ENCODE results near the gene YBEY. TPM values are rescaled to one million over a fixed set of nuclear protein-coding genes. Genes with fewer than 3 reads are reported as not detected.

YBEY gene
- total RNA-seq, 1 donor from 2014 or later = 13.7 TPM

- no peak overlapping the region for H3K27ac Mint-ChIP-seq
- DNase-seq = no peak
- H3K27me3 Mint-ChIP-seq = no peaks in the 10 kb centered on the region
- H3K9me3 Mint-ChIP-seq = no peaks in the 10 kb centered on the region
- CTCF ChIA-PET = no interaction called here
- no peak for TF ChIP-seq CTCF (IDR thresholded peaks at IDR 0.05)
- peaks cover 84% of the 10 kb centered on the region for H3K36me3 Mint-ChIP-seq (ENCODE audit: low read depth)
- no peak for ATAC-seq (ENCODE audit: low read depth)
- H3K4me3 Mint-ChIP-seq = no peak overlapping the region
- H3K4me1 Mint-ChIP-seq = peaks cover 35% of the 10 kb centered on the region
- intact Hi-C loops (cut with micrococcal nuclease) = no loop called here
- POLR2A ChIA-PET = no interaction called here
Measured at GRCh38 chr21:46248422-46248782, 37.7 kb upstream of the YBEY start.

GRCh38 chr21:46248827-46249226 lies 37.3 kb upstream of the YBEY start:
- Mint-ChIP-seq H3K9me3 (no peaks in the 10 kb centered on the region), H3K27ac (no peak overlapping the region), H3K4me1 (peaks cover 39% of the 10 kb centered on the region), H3K36me3 (ENCODE audit: low read depth) (peaks cover 84% of the 10 kb centered on the region), H3K27me3 (no peaks in the 10 kb centered on the region), H3K4me3 (no peak overlapping the region)
- DNase-seq (no peak), ATAC-seq (ENCODE audit: low read depth) (no peak)
- no peak for TF ChIP-seq CTCF (IDR thresholded peaks at IDR 0.05)
- intact Hi-C loops (cut with micrococcal nuclease) = no loop called here
- POLR2A ChIA-PET = no interaction called here
- CTCF ChIA-PET = no interaction called here

GRCh38 chr21:46250146-46250725 lies 35.9 kb upstream of the YBEY start:
- POLR2A ChIA-PET = no interaction called here
- Mint-ChIP-seq H3K27ac (peak overlapping the region; percentile 7), H3K36me3 (ENCODE audit: low read depth) (peaks cover 84% of the 10 kb centered on the region), H3K4me3 (no peak overlapping the region), H3K9me3 (no peaks in the 10 kb centered on the region), H3K4me1 (peaks cover 53% of the 10 kb centered on the region), H3K27me3 (no peaks in the 10 kb centered on the region)
- DNase-seq = no peak
- no peak for ATAC-seq (ENCODE audit: low read depth)
- CTCF ChIA-PET = no interaction called here
- intact Hi-C loops (cut with micrococcal nuclease) = loop anchor here (10.0 kb wide), 1 partner anchor 105 kb away; no protein-coding TSS in a partner anchor
- TF ChIP-seq CTCF (IDR thresholded peaks at IDR 0.05) = no peak

GRCh38 chr21:46252840-46253239 lies 33.3 kb upstream of the YBEY start:
- no peak for TF ChIP-seq CTCF (IDR thresholded peaks at IDR 0.05)
- H3K4me3 Mint-ChIP-seq = no peak overlapping the region
- intact Hi-C loops (cut with micrococcal nuclease) = loop anchor here (10.0 kb wide), 1 partner anchor 108 kb away; no protein-coding TSS in a partner anchor
- peaks cover 53% of the 10 kb centered on the region for H3K4me1 Mint-ChIP-seq
- peak overlapping the region; percentile 85 for H3K27ac Mint-ChIP-seq
- DNase-seq (no peak), ATAC-seq (ENCODE audit: low read depth) (no peak)
- POLR2A ChIA-PET = interaction anchor here (0.6 to 1.5 kb wide), 5 partner anchors 24 to 1380 kb away, joined by 3 to 4 read pairs (median 4); partner anchors contain the start of genes LSS and MCM3AP
- H3K27me3 Mint-ChIP-seq = no peaks in the 10 kb centered on the region
- H3K36me3 Mint-ChIP-seq (ENCODE audit: low read depth) = peaks cover 89% of the 10 kb centered on the region
- H3K9me3 Mint-ChIP-seq = no peaks in the 10 kb centered on the region
- CTCF ChIA-PET = interaction anchor here (1.3 to 1.4 kb wide), 2 partner anchors 22 to 109 kb away, joined by 4 read pairs; no protein-coding TSS in a partner anchor

GRCh38 chr21:46253610-46254124 lies 32.5 kb upstream of the YBEY start:
- CTCF ChIA-PET = interaction anchor here (1.3 to 1.4 kb wide), 2 partner anchors 23 to 110 kb away, joined by 4 read pairs; no protein-coding TSS in a partner anchor
- Mint-ChIP-seq H3K4me1 (peaks cover 49% of the 10 kb centered on the region), H3K4me3 (peak overlapping the region; percentile 62), H3K9me3 (no peaks in the 10 kb centered on the region), H3K27me3 (no peaks in the 10 kb centered on the region), H3K27ac (peak overlapping the region; percentile 85), H3K36me3 (ENCODE audit: low read depth) (peaks cover 91% of the 10 kb centered on the region)
- DNase-seq (no peak), ATAC-seq (ENCODE audit: low read depth) (peak; percentile 81)
- POLR2A ChIA-PET = interaction anchor here (1.2 to 1.5 kb wide), 3 partner anchors 25 to 110 kb away, joined by 3 to 4 read pairs (median 3); partner anchors contain the start of genes LSS and MCM3AP
- intact Hi-C loops (cut with micrococcal nuclease) = loop anchor here (2.0 to 10.0 kb wide), 2 partner anchors 33 to 109 kb away; partner anchors contain the start of gene YBEY
- no peak for TF ChIP-seq CTCF (IDR thresholded peaks at IDR 0.05)
